ENCODE data around the gene NRG3.

GRCh38 chr10:82796510-82796909 is 921.5 kb downstream of the NRG3 start:
- TF ChIP-seq POLR2AphosphoS5 (IDR thresholded peaks at IDR 0.05; ENCODE audit: low read depth) (no peak), CTCF (IDR thresholded peaks at IDR 0.05; ENCODE audit: insufficient read depth, low read length) (no peak), REST (IDR thresholded peaks at IDR 0.05; ENCODE audit: insufficient replicate concordance, low read depth) (no peak)
